HepG2 (cell line): ENCODE results near the gene TBC1D24. TPM values are rescaled to one million over a fixed set of nuclear protein-coding genes. Genes with fewer than 3 reads are reported as not detected.

Source experiments
- ATAC-seq: fragments of 200-7000 bp; cut with Tn5 transposase; 3 replicates; pipeline ENCODE4 v1.9.1; 2020; ENCODE audit warnings: mild to moderate bottlenecking, moderate library complexity
- BruUV-seq: library from RNA; stranded (reverse); fragments of 400-500 nt; replicated peaks from 2 replicates; lab custom pipeline; 2021; lab: Mats Ljungman, UMichigan
- CTCF ChIA-PET: fragments of 300-600 bp; formaldehyde crosslinking; extraction: SDS; loops from one replicate; lab custom pipeline; 2021; ENCODE audit warnings: low total read pairs, inconsistent platforms, low intra/inter-chr PET ratio; lab: Yijun Ruan, JAX
- POLR2A ChIA-PET: fragments of 350-600 bp; sonication (Branson Sonifier 250); formaldehyde crosslinking; loops from one replicate; lab custom pipeline; 2020; ENCODE audit warnings: antibody characterized with exemption, inconsistent platforms; lab: Yijun Ruan, JAX
- DNase-seq: peaks from one replicate; pipeline ENCODE4 v3.0.0-alpha.2; 2015; ENCODE audit warnings: low spot score
- FAIRE-seq: peaks from 3 replicates; lab custom pipeline; 2011; peaks lifted over from hg19 to GRCh38; lab: Jason Lieb, UNC
- H2AFZ ChIP-seq: one replicate; pipeline ENCODE4 v1.6.1; 2011; ENCODE audit warnings: low read length, inconsistent platforms
- H3K27ac ChIP-seq: fragments of 300-600 bp; 3 replicates; pipeline ENCODE4 v1.8.0; 2011; ENCODE audit warnings: mixed run types, mild to moderate bottlenecking, mixed read lengths, low read length, inconsistent platforms; ENCODE audit not compliant: insufficient read depth; ENCODE audit errors: extremely low read length
- H3K27me3 ChIP-seq, 2 experiments: fragments of 200-600 bp in 1 of 2; 2 replicates in 1 of 2; 3 replicates in 1 of 2; pipeline versions ENCODE4 v1.6.0 to v1.8.0; 2011; ENCODE audit warnings: low read length in 2 of 2, mild to moderate bottlenecking in 2 of 2, moderate library complexity in 2 of 2, inconsistent platforms in 1 of 2; ENCODE audit not compliant: insufficient read depth in 2 of 2, control insufficient read depth in 1 of 2
- H3K36me3 ChIP-seq, 2 experiments: fragments of 200-600 bp in 1 of 2; replicated peaks in 1 of 2; 2 replicates in 1 of 2; 3 replicates in 1 of 2; pipeline versions ENCODE4 v1.5.1 to v1.8.0; 2011; ENCODE audit warnings: low read length in 2 of 2, inconsistent platforms in 1 of 2; ENCODE audit not compliant: insufficient read depth in 2 of 2, control insufficient read depth in 1 of 2
- H3K4me1 ChIP-seq: 2 replicates; pipeline ENCODE4 v1.5.1; 2012; ENCODE audit warnings: low read length, inconsistent platforms; ENCODE audit not compliant: insufficient read depth
- H3K4me2 ChIP-seq: 2 replicates; pipeline ENCODE4 v1.6.0; 2011; ENCODE audit warnings: low read depth, low read length, inconsistent platforms
- H3K4me3 ChIP-seq, 3 experiments: fragments of 200-600 bp in 1 of 3; sonication (generic), shearing (Covaris generic) in 1 of 3; replicated peaks in 1 of 3; 2 replicates each; pipeline ENCODE4 v1.5.1; 2011 to 2016; ENCODE audit warnings: low read length in 3 of 3, inconsistent platforms in 2 of 3, low read depth in 2 of 3, mild to moderate bottlenecking in 2 of 3, control low read depth in 1 of 3, mixed read lengths in 1 of 3; ENCODE audit not compliant: insufficient read depth in 1 of 3
- H3K79me2 ChIP-seq: one replicate; pipeline ENCODE4 v1.6.1; 2011; ENCODE audit warnings: low read length, inconsistent platforms; ENCODE audit not compliant: insufficient read depth
- H3K9ac ChIP-seq: 2 replicates; pipeline ENCODE4 v1.6.0; 2011; ENCODE audit warnings: mild to moderate bottlenecking, low read depth, low read length, inconsistent platforms; ENCODE audit not compliant: insufficient read depth
- H3K9me3 ChIP-seq: 2 replicates; pipeline ENCODE4 v1.5.1; 2012; ENCODE audit warnings: mild to moderate bottlenecking, low read length
- H4K20me1 ChIP-seq: 2 replicates; pipeline ENCODE4 v1.6.0; 2011; ENCODE audit warnings: inconsistent platforms, mild to moderate bottlenecking, low read length, moderate library complexity; ENCODE audit not compliant: insufficient read depth
- GATA4 ChIP-seq: sonication (generic); IDR thresholded peaks from 2 replicates; pipeline ENCODE4 v1.6.1; 2016; ENCODE audit warnings: antibody characterized with exemption, low read depth, borderline replicate concordance
- GLI4 ChIP-seq: sonication (generic); formaldehyde crosslinking; IDR thresholded peaks from 2 replicates; pipeline ENCODE4 v1.5.1; 2020; ENCODE audit warnings: missing genetic modification reagents, mild to moderate bottlenecking, moderate library complexity, borderline replicate concordance
- HDAC1 ChIP-seq: sonication (generic); formaldehyde crosslinking; IDR thresholded peaks from 2 replicates; pipeline ENCODE4 v1.5.1; 2020; ENCODE audit warnings: mild to moderate bottlenecking, missing genetic modification reagents
- HES4 ChIP-seq: sonication (generic); formaldehyde crosslinking; IDR thresholded peaks from 2 replicates; pipeline ENCODE4 v1.9.0; 2021; ENCODE audit warnings: mild to moderate bottlenecking, missing genetic modification reagents, borderline replicate concordance
- KMT2B ChIP-seq: IDR thresholded peaks from 2 replicates; pipeline ENCODE4 v1.6.1; 2016; ENCODE audit warnings: missing genetic modification reagents, missing compliant biosample characterization
- NFIC ChIP-seq: IDR thresholded peaks from 2 replicates; pipeline ENCODE4 v1.6.1; 2012; ENCODE audit warnings: mild to moderate bottlenecking, low read length, inconsistent platforms
- NFKBIZ ChIP-seq: IDR thresholded peaks from 2 replicates; pipeline ENCODE4 v1.6.1; 2018; ENCODE audit warnings: missing genetic modification reagents, missing compliant biosample characterization
- RARG ChIP-seq: sonication (generic); formaldehyde crosslinking; IDR thresholded peaks from 2 replicates; pipeline ENCODE4 v1.4.0; 2020; ENCODE audit warnings: low read depth, mild to moderate bottlenecking, missing genetic modification reagents
- SP2 ChIP-seq: sonication (generic); formaldehyde crosslinking; IDR thresholded peaks from 2 replicates; pipeline ENCODE4 v1.5.1; 2020; ENCODE audit warnings: mild to moderate bottlenecking, missing genetic modification reagents
- ZMAT3 ChIP-seq: sonication (generic); formaldehyde crosslinking; conservative IDR thresholded peaks from 2 replicates; pipeline ENCODE4 v1.7.0; 2021; ENCODE audit warnings: missing genetic modification reagents
- ZNF687 ChIP-seq: sonication (generic); formaldehyde crosslinking; IDR thresholded peaks from 2 replicates; pipeline ENCODE4 v1.5.1; 2020; ENCODE audit warnings: mild to moderate bottlenecking, missing genetic modification reagents, moderate library complexity
- ZSCAN31 ChIP-seq: sonication (generic); formaldehyde crosslinking; IDR thresholded peaks from 2 replicates; pipeline ENCODE4 v1.5.0; 2020; ENCODE audit warnings: low read depth, mild to moderate bottlenecking, missing genetic modification reagents
- WGBS: methylation state at CpG from one replicate; pipeline ENCODE4 v1.1.6; 2017; ENCODE audit warnings: low lambda C conversion rate; 5-methylcytosine and 5-hydroxymethylcytosine counted together
- in situ Hi-C: cut with HindIII; loops from 2 replicates; pipeline ENCODE4 v1.10.0; 2017; ENCODE audit warnings: low pct_unique_long_range_greater_than_20kb; ENCODE audit not compliant: extremely low pct_ligation_motif_present
- intact Hi-C: fragments of 100-400 bp; cut with micrococcal nuclease; formaldehyde crosslinking; loops from one replicate; pipeline ENCODE4 v1.10.0; 2022; ENCODE audit not compliant: unreplicated experiment
- polyA plus RNA-seq, 8 experiments: library from polyadenylated mRNA; depleted of rRNA in 3 of 8; stranded (reverse) in 7 of 8; unstranded in 1 of 8; fragments of >200 nt; fragmentation: Illumina TruSeq in 4 of 8; extraction: Trizol in 4 of 8; gene quantifications; 2 replicates each; pipeline versions ENCODE4 v1.2.1 to v1.2.3, GENCODE V29; 2011 to 2016; ENCODE audit warnings: low read depth in 4 of 8, missing spikeins in 1 of 8, mixed read lengths in 1 of 8; ENCODE audit not compliant: insufficient read depth in 1 of 8
- total RNA-seq, 5 experiments: library from RNA; depleted of rRNA; stranded (reverse); fragments of >200 nt; fragmentation: Illumina TruSeq; extraction: Trizol; gene quantifications; 2 replicates each; pipeline ENCODE4 v1.2.3, GENCODE V29; 2016; ENCODE audit warnings: low read depth in 1 of 5

TBC1D24 gene
- total and polyA plus RNA-seq, 2 of the 13 experiments (the other 11 are each of a cell fraction or from before 2014, with no cell fraction given), result 7.7 to 13.7 TPM

- no TSS peak for BruUV-seq
- WGBS, result 97% methylated on average over 24 of the region's 24 CpGs
- H3K9ac ChIP-seq, result no peak overlapping the region
- H2AFZ ChIP-seq, result no peak overlapping the region
- no peaks in the 10 kb centered on the region for H3K79me2 ChIP-seq
- no peak overlapping the region for H3K4me3 ChIP-seq
- intact Hi-C loops, result no loop called here
- TF ChIP-seq HDAC1 (no peak), HES4 (no peak), GATA4 (no peak), ZSCAN31 (no peak), NFIC (no peak), ZMAT3 (no peak), KMT2B (CRISPR knock-in tag) (no peak), GLI4 (no peak), RARG (CRISPR knock-in tag) (no peak), SP2 (no peak), NFKBIZ (CRISPR knock-in tag) (no peak), ZNF687 (no peak)
- no peaks in the 10 kb centered on the region for H4K20me1 ChIP-seq
- peaks cover 37 to 56% of the 10 kb centered on the region in 2 experiments for H3K36me3 ChIP-seq
- no peaks in the 10 kb centered on the region for H3K9me3 ChIP-seq
- ChIA-PET POLR2A (no interaction called here), CTCF (no interaction called here)
- no peaks in the 10 kb centered on the region for H3K27me3 ChIP-seq
- H3K4me1 ChIP-seq, result no peaks in the 10 kb centered on the region
- H3K4me2 ChIP-seq, result no peak overlapping the region
- ATAC-seq, result no peak
- DNase-seq, result no peak
- no peak for FAIRE-seq
- in situ Hi-C loops, result no loop called here
- H3K27ac ChIP-seq, result no peak overlapping the region
Measured at GRCh38 chr16:2437032-2437790, 37.7 kb upstream of the TBC1D24 start.
